ENCODE data around the gene OVCA2. TPM values are rescaled to one million over a fixed set of nuclear protein-coding genes. Genes with fewer than 3 reads are reported as not detected.

The OVCA2 gene
- total and polyA plus RNA-seq, 3 donors from 2014 or later, result 46.3 to 55.1 (median 46.3) TPM

DNA sequence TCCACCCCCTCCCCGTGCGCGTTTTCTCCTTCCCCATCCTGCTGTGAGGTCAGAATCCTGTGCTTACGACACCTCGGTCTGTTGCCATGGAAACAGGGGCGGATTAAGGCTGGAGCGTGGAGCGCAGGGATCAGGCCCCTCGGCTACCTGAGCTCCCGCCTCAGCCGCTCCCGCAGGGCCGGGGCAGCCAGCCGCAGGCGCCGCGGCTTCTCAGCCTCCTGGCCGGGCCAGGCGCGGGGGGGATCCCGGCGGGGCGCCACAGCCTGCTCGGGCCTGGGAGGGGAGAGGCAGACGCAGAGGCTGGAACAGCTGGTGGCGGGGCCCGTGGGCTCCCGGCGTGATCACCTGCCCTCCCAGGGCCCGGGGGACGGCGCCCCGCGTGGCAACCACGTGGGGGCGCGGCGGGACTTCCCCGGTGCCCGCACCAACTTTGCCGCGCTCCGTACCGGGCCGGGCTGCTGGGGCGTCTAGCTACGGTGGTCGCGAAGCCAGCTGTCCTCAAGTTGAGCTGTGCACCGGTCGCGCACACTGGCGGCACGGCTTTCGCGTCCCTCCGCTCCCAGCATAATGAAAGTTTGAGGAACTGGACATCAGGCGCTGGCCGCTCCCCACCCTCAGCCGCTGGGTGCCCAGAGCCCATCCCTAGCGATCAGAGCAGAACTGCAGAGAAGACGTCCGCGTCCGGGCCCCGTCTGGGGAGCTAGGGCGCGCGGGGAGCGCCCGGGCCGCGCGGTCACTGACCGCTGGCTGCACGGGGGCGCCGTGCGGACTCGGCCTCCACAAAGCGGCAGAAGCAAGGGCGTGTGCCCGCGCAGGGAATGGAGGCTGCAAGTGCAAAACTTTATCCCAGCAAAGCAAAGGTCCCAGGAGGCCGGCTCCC lies 17.9 kb upstream of the OVCA2 start:
- Histone ChIP-seq H3K36me3 (ENCODE audit: low read depth, missing control alignments) (no peaks in the 10 kb centered on the region), H3K4me1 (peaks cover 18% of the 10 kb centered on the region), H3K4me3 (peak overlapping the region; percentile 52 to 69), H3K9me3 (no peaks in the 10 kb centered on the region), H3K27ac (no peak overlapping the region), H3K27me3 (no peaks in the 10 kb centered on the region)
- TF ChIP-seq, protein P1, sequence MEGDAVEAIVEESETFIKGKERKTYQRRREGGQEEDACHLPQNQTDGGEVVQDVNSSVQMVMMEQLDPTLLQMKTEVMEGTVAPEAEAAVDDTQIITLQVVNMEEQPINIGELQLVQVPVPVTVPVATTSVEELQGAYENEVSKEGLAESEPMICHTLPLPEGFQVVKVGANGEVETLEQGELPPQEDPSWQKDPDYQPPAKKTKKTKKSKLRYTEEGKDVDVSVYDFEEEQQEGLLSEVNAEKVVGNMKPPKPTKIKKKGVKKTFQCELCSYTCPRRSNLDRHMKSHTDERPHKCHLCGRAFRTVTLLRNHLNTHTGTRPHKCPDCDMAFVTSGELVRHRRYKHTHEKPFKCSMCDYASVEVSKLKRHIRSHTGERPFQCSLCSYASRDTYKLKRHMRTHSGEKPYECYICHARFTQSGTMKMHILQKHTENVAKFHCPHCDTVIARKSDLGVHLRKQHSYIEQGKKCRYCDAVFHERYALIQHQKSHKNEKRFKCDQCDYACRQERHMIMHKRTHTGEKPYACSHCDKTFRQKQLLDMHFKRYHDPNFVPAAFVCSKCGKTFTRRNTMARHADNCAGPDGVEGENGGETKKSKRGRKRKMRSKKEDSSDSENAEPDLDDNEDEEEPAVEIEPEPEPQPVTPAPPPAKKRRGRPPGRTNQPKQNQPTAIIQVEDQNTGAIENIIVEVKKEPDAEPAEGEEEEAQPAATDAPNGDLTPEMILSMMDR (IDR thresholded peaks at IDR 0.05), result no peak
- no peak for TF ChIP-seq POLR2A (IDR thresholded peaks at IDR 0.05)
- intact Hi-C loops (cut with DNase I; ENCODE audit: low total_unique reads), result no loop called here
- 1 to 8% methylated on average over 3 to 76 of the region's 85 CpGs for WGBS, 2 donors
- peak; percentile 76 for DNase-seq

DNA sequence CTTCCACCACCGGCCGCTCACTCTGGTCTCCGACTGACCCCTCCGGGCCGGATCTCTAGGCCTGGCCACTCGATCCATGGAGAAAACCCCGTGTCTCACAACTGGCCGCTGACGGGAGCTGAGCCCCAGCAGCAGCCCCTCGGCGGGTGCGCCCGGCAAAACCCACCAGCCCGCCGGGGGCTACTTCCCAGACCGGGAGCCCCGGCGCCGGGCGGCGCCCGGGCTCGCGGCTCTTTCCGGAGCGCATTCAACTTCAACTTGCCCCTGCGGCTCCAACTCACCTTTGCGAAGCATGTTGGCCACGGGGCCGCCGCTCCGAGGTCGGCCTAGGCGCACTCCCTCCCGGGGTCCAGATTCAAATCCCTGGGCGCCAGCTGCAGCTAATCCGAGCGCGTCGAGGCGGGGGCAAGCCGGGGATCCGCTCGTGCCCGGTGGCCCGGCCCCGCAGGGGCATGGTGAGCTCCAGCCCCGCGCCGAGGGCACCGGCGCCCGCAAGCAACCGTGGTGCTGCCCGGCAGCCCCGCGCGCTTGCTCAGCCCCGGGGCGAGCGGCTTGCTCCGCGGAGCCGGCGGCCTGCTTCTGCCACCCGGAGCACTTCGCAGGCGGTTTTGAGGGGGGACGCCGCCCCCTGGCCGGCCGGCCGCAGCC lies 17.1 kb upstream of the OVCA2 start:
- intact Hi-C loops (cut with DNase I; ENCODE audit: low total_unique reads), result loop anchor here (5.0 kb wide), 1 partner anchor 117 kb away; no protein-coding TSS in a partner anchor
- 0% methylated on average over 72 of the region's 73 CpGs; no CpG with 5 or more reads in 1 of the 2 donors for WGBS, 2 donors
- H3K27me3 ChIP-seq, result no peaks in the 10 kb centered on the region
- peaks cover 18% of the 10 kb centered on the region for H3K4me1 ChIP-seq
- no peak overlapping the region for H3K27ac ChIP-seq
- no peak for TF ChIP-seq POLR2A (IDR thresholded peaks at IDR 0.05)
- TF ChIP-seq, protein P1 (IDR thresholded peaks at IDR 0.05), result no peak
- H3K9me3 ChIP-seq, result no peaks in the 10 kb centered on the region
- H3K4me3 ChIP-seq, result peak overlapping the region; percentile 52 to 69
- H3K36me3 ChIP-seq (ENCODE audit: low read depth, missing control alignments), result no peaks in the 10 kb centered on the region
- DNase-seq, result no peak

DNA sequence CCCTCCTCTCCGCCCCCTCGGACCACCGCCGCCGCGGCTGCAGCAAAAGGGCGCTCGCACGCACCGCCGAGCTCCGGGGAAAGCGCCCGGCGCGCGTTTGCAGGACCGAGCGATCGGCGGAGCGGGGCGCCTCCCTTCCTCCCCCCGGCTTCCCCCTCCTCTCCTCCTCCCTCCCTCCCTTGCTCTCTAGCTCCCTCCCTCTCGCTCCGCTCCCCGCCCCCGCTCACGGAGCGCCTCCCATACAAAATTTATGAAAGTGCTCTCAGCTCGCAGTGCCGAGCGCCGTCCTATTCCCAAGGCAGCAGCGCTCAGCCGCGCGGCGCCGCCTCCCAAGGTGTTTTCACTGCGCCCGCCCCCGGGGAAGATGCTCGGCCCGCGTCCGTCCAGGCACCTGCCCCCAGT lies 16.6 kb upstream of the OVCA2 start, which contains the start of gene RTN4RL1:
Gene RTN4RL1, minus strand, starts transcription at position 115 of the 402 bp plus-strand sequence. CDS start 469 bp downstream, outside the sequence.
- Histone ChIP-seq H3K9me3 (no peaks in the 10 kb centered on the region), H3K4me3 (peak within 1 kb of the TSS; percentile 52 to 69), H3K27me3 (no peaks in the 10 kb centered on the region), H3K27ac (no peak within 1 kb of the TSS), H3K36me3 (ENCODE audit: low read depth, missing control alignments) (no peaks in the 10 kb centered on the region), H3K4me1 (peaks cover 18% of the 10 kb centered on the region)
- peak; percentile 69 for DNase-seq
- 1% methylated on average over 45 of the region's 47 CpGs; no CpG with 5 or more reads in 1 of the 2 donors for WGBS, 2 donors
- intact Hi-C loops (cut with DNase I; ENCODE audit: low total_unique reads), result loop anchor here (5.0 kb wide), 1 partner anchor 118 kb away; no protein-coding TSS in a partner anchor
- TF ChIP-seq POLR2A (IDR thresholded peaks at IDR 0.05), result no peak
- TF ChIP-seq, protein P1 (IDR thresholded peaks at IDR 0.05), result no peak

DNA sequence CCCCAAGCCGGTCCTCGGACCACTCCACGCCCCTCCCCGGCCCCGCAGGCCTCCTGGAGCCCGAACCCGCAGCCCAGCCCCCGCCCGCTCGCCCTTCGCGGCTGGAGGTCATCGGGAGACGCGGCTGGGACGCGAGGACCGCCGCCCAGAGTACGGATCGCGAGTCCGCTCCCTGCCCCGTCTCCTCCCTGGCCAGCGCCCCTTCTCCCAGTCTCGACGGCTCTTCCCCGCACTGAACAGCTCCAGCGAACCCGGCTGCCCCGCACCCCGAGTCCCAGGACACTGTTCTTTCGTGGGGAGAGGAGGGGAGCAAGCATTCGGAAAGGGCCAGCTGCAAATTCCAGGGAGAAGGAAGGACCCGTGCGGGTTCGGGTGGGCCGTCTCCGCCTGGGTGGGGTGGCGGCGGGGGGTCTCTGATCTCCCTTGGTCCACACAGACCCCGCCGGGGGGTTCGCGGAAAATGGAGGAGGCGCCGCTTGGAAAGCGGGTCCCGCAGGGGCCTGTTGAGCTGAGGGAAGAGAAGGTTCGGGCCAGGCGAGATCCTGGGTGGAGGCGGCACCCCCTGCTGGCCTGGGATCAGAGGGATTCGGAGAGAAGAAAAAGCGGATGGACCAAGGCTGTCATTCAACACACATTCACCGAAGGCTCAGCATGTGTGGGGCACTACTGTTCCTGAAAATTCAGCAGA lies 16.1 kb upstream of the OVCA2 start:
- H3K27ac ChIP-seq, result no peak overlapping the region
- peaks cover 19% of the 10 kb centered on the region for H3K4me1 ChIP-seq
- TF ChIP-seq POLR2A (IDR thresholded peaks at IDR 0.05), result no peak
- TF ChIP-seq, protein P1 (IDR thresholded peaks at IDR 0.05), result peak in 2 of 3 experiments; percentile 63 to 72
- peak; percentile 86 for DNase-seq
- H3K36me3 ChIP-seq (ENCODE audit: low read depth, missing control alignments), result no peaks in the 10 kb centered on the region
- H3K9me3 ChIP-seq, result no peaks in the 10 kb centered on the region
- H3K27me3 ChIP-seq, result no peaks in the 10 kb centered on the region
- intact Hi-C loops (cut with DNase I; ENCODE audit: low total_unique reads), result loop anchor here (5.0 kb wide), 1 partner anchor 118 kb away; no protein-coding TSS in a partner anchor
- WGBS, 2 donors, result 0 to 1% methylated on average over 13 to 43 of the region's 55 CpGs
- peak overlapping the region; percentile 52 to 69 for H3K4me3 ChIP-seq

Measured in testis (tissue), 3 donors.